Endothelial cell (in vitro differentiated cells): ENCODE measurements around the gene NELFE. TPM values are rescaled to one million over a fixed set of nuclear protein-coding genes. Genes with fewer than 3 reads are reported as not detected.

Experiments used
- DNase-seq: peaks from one replicate; pipeline ENCODE4 v3.0.0; 2021; ENCODE audit warnings: low spot score
- H3K27ac Mint-ChIP-seq: one replicate; pipeline ENCODE4 v1.8.0; 2021; ENCODE audit warnings: mixed read lengths, inconsistent platforms; ENCODE audit not compliant: unreplicated experiment
- H3K27me3 Mint-ChIP-seq: one replicate; pipeline ENCODE4 v1.8.0; 2021; ENCODE audit warnings: mild to moderate bottlenecking, moderate library complexity, mixed read lengths, inconsistent platforms; ENCODE audit not compliant: unreplicated experiment
- H3K36me3 Mint-ChIP-seq: one replicate; pipeline ENCODE4 v1.8.0; 2021; ENCODE audit warnings: mild to moderate bottlenecking, low read depth, mixed read lengths, inconsistent platforms; ENCODE audit not compliant: unreplicated experiment
- H3K4me1 Mint-ChIP-seq: one replicate; pipeline ENCODE4 v1.8.0; 2021; ENCODE audit warnings: mild to moderate bottlenecking, mixed read lengths, inconsistent platforms; ENCODE audit not compliant: unreplicated experiment
- H3K4me3 Mint-ChIP-seq: one replicate; pipeline ENCODE4 v1.8.0; 2021; ENCODE audit warnings: mild to moderate bottlenecking, mixed read lengths, inconsistent platforms; ENCODE audit not compliant: unreplicated experiment
- H3K9me3 Mint-ChIP-seq: one replicate; pipeline ENCODE4 v1.8.0; 2021; ENCODE audit warnings: mixed read lengths, inconsistent platforms; ENCODE audit not compliant: unreplicated experiment
- total RNA-seq: library from RNA; stranded (reverse); fragmentation: NEBNext Ultra II Directional; extraction: Animal tissue kit (Norgen Biotek cat#: 25700); gene quantifications from one replicate; pipeline ENCODE4 v1.2.1, GENCODE V29; 2021; ENCODE audit not compliant: unreplicated experiment
- TF ChIP-seq, protein P1 (sequence below): fragments of 200-600 bp; sonication (generic); IDR thresholded peaks from one replicate; pipeline ENCODE4 v1.5.0; 2021; ENCODE audit warnings: antibody characterized with exemption; ENCODE audit not compliant: unreplicated experiment

NELFE gene
- total RNA-seq, 1 donor from 2014 or later = 47.8 TPM

DNA sequence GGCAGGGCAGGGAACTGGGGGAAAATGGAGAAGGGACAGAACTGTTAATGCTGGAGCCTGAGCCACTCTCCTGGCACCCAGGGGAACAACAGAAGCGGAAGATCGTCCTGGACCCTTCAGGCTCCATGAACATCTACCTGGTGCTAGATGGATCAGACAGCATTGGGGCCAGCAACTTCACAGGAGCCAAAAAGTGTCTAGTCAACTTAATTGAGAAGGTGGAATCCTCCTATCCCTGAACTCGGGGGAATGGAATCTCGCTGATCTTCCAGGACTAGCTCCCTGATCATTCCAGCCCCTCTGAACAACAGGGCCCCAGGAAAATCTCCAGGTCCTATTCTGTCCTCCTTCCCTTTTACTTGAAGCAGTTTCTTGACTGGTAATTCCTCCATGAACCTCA is 10.9 kb downstream of the NELFE start:
- TF ChIP-seq, protein P1, sequence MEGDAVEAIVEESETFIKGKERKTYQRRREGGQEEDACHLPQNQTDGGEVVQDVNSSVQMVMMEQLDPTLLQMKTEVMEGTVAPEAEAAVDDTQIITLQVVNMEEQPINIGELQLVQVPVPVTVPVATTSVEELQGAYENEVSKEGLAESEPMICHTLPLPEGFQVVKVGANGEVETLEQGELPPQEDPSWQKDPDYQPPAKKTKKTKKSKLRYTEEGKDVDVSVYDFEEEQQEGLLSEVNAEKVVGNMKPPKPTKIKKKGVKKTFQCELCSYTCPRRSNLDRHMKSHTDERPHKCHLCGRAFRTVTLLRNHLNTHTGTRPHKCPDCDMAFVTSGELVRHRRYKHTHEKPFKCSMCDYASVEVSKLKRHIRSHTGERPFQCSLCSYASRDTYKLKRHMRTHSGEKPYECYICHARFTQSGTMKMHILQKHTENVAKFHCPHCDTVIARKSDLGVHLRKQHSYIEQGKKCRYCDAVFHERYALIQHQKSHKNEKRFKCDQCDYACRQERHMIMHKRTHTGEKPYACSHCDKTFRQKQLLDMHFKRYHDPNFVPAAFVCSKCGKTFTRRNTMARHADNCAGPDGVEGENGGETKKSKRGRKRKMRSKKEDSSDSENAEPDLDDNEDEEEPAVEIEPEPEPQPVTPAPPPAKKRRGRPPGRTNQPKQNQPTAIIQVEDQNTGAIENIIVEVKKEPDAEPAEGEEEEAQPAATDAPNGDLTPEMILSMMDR = no peak
- H3K4me1 Mint-ChIP-seq = peaks cover 2% of the 10 kb centered on the region
- peaks cover 10% of the 10 kb centered on the region for H3K36me3 Mint-ChIP-seq
- DNase-seq = no peak
- H3K27me3 Mint-ChIP-seq = peaks cover 20% of the 10 kb centered on the region
- peak overlapping the region; percentile 2 for H3K27ac Mint-ChIP-seq
- no peaks in the 10 kb centered on the region for H3K9me3 Mint-ChIP-seq
- H3K4me3 Mint-ChIP-seq = peak overlapping the region; percentile 26

DNA sequence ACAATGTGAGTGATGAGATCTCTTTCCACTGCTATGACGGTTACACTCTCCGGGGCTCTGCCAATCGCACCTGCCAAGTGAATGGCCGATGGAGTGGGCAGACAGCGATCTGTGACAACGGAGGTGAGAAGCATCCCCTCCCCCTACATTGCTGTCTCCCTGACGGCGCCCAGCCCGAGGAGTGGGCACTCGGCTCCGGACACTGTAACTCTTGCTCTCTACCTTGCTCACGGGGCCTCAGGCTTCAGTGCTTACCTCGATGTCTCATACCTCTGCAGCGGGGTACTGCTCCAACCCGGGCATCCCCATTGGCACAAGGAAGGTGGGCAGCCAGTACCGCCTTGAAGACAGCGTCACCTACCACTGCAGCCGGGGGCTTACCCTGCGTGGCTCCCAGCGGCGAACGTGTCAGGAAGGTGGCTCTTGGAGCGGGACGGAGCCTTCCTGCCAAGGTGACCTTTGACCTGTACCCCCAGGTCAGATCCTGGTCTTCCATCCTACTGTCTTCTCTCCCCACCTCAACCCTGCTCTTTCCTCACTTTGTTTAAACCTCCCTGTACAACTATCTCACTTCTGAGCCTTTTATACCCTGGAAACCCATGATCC is 11.6 kb downstream of the NELFE start:
- DNase-seq = no peak
- no peaks in the 10 kb centered on the region for H3K9me3 Mint-ChIP-seq

DNA sequence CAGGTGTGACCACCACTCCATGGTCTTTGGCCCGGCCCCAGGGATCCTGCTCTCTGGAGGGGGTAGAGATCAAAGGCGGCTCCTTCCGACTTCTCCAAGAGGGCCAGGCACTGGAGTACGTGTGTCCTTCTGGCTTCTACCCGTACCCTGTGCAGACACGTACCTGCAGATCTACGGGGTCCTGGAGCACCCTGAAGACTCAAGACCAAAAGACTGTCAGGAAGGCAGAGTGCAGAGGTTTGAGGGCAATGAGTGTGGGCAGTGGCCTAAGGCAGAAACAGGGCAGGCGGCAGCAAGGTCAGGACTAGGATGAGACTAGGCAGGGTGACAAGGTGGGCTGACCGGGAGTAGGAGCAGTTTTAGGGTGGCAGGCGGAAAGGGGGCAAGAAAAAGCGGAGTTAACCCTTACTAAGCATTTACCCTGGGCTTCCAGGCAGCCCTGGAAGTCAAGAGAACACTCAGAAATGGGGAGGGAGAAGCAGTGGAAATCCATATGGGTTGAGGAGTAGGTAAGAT is 12.3 kb downstream of the NELFE start:
- H3K27me3 Mint-ChIP-seq = peaks cover 20% of the 10 kb centered on the region
- H3K9me3 Mint-ChIP-seq = no peaks in the 10 kb centered on the region
- peaks cover 9% of the 10 kb centered on the region for H3K36me3 Mint-ChIP-seq
- no peak overlapping the region for H3K4me3 Mint-ChIP-seq
- DNase-seq = no peak
- peaks cover 2% of the 10 kb centered on the region for H3K4me1 Mint-ChIP-seq
- no peak overlapping the region for H3K27ac Mint-ChIP-seq
- TF ChIP-seq, protein P1 = no peak

More for the DNA sequence above, 11.6 kb downstream of the NELFE start:
- TF ChIP-seq, protein P1 = no peak
- H3K27me3 Mint-ChIP-seq = peaks cover 20% of the 10 kb centered on the region
- H3K4me3 Mint-ChIP-seq = peak overlapping the region; percentile 26
- peaks cover 9% of the 10 kb centered on the region for H3K36me3 Mint-ChIP-seq
- peak overlapping the region; percentile 2 for H3K27ac Mint-ChIP-seq
- peaks cover 2% of the 10 kb centered on the region for H3K4me1 Mint-ChIP-seq

DNA sequence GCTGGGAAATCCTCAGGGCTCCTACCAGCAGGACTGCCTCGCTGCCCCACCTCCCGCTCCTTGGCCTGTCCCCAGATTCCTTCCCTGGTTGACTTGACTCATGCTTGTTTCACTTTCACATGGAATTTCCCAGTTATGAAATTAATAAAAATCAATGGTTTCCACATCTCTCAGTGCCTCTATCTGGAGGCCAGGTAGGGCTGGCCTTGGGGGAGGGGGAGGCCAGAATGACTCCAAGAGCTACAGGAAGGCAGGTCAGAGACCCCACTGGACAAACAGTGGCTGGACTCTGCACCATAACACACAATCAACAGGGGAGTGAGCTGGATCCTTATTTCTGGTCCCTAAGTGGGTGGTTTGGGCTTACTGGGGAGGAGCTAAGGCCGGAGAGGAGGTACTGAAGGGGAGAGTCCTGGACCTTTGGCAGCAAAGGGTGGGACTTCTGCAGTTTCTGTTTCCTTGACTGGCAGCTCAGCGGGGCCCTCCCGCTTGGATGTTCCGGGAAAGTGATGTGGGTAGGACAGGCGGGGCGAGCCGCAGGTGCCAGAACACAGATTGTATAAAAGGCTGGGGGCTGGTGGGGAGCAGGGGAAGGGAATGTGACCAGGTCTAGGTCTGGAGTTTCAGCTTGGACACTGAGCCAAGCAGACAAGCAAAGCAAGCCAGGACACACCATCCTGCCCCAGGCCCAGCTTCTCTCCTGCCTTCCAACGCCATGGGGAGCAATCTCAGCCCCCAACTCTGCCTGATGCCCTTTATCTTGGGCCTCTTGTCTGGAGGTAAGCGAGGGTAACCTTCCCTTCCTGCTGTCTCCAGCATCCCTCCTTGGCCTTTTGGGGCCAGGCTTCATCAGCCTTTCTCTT is 13.0 kb downstream of the NELFE start, which contains the start of gene CFB:
Gene CFB (plus strand): TSS at position 589 of the 863 bp plus-strand sequence. CDS start 127 bp downstream, at position 716.
- H3K4me1 Mint-ChIP-seq = peaks cover 2% of the 10 kb centered on the region
- H3K27me3 Mint-ChIP-seq = peaks cover 18% of the 10 kb centered on the region
- H3K36me3 Mint-ChIP-seq = peaks cover 5% of the 10 kb centered on the region
- no peak for DNase-seq
- TF ChIP-seq, protein P1 = no peak
- no peaks in the 10 kb centered on the region for H3K9me3 Mint-ChIP-seq
- no peak within 1 kb of the TSS for H3K27ac Mint-ChIP-seq
- no peak within 1 kb of the TSS for H3K4me3 Mint-ChIP-seq
